ENCODE results near the gene ATP8A2.

The ATP8A2 gene

GRCh38 chr13:25859528-25859927 is 487.8 kb downstream of the ATP8A2 start:
- DNase-seq (ENCODE audit: low read depth) = no peak

GRCh38 chr13:25860265-25860664 is 488.5 kb downstream of the ATP8A2 start:
- DNase-seq (ENCODE audit: low read depth) = no peak

GRCh38 chr13:25860862-25861261 is 489.1 kb downstream of the ATP8A2 start:
- DNase-seq (ENCODE audit: low read depth) = peak; percentile 43

- no peak for DNase-seq (ENCODE audit: low read depth)
These were observed 490.4 kb downstream of the ATP8A2 start for GRCh38 chr13:25862156-25862555.

- DNase-seq (ENCODE audit: low read depth) = no peak
These were observed 492.3 kb downstream of the ATP8A2 start for GRCh38 chr13:25864116-25864515.

GRCh38 chr13:25864936-25865335 is 493.2 kb downstream of the ATP8A2 start:
- no peak for DNase-seq (ENCODE audit: low read depth)

GRCh38 chr13:25865391-25865790 is 493.6 kb downstream of the ATP8A2 start:
- DNase-seq (ENCODE audit: low read depth) = no peak

GRCh38 chr13:25867038-25867437 is 495.3 kb downstream of the ATP8A2 start:
- DNase-seq (ENCODE audit: low read depth) = no peak

- no peak for DNase-seq (ENCODE audit: low read depth)
These were observed 496.7 kb downstream of the ATP8A2 start for GRCh38 chr13:25868490-25868889.

- DNase-seq (ENCODE audit: low read depth) = no peak
These were observed 498.2 kb downstream of the ATP8A2 start for GRCh38 chr13:25869941-25870340.

- DNase-seq (ENCODE audit: low read depth) = no peak
These were observed 499.8 kb downstream of the ATP8A2 start for GRCh38 chr13:25871389-25872125.

- DNase-seq (ENCODE audit: low read depth) = no peak
These were observed 500.9 kb downstream of the ATP8A2 start for GRCh38 chr13:25872481-25873241.

GRCh38 chr13:25873242-25873612 is 501.5 kb downstream of the ATP8A2 start:
- DNase-seq (ENCODE audit: low read depth) = no peak

- DNase-seq (ENCODE audit: low read depth) = no peak
These were observed 502.4 kb downstream of the ATP8A2 start for GRCh38 chr13:25874064-25874737.

- no peak for DNase-seq (ENCODE audit: low read depth)
These were observed 503.1 kb downstream of the ATP8A2 start for GRCh38 chr13:25874907-25875306.

GRCh38 chr13:25876247-25876646 is 504.5 kb downstream of the ATP8A2 start:
- DNase-seq (ENCODE audit: low read depth) = no peak

- DNase-seq (ENCODE audit: low read depth) = no peak
These were observed 507.7 kb downstream of the ATP8A2 start for GRCh38 chr13:25879466-25879865.

GRCh38 chr13:25881136-25881926 is 509.6 kb downstream of the ATP8A2 start:
- no peak for DNase-seq (ENCODE audit: low read depth)

GRCh38 chr13:25881971-25882451 is 510.2 kb downstream of the ATP8A2 start:
- DNase-seq (ENCODE audit: low read depth) = no peak

- no peak for DNase-seq (ENCODE audit: low read depth)
These were observed 510.9 kb downstream of the ATP8A2 start for GRCh38 chr13:25882466-25883357.

- DNase-seq (ENCODE audit: low read depth) = no peak
These were observed 513.6 kb downstream of the ATP8A2 start for GRCh38 chr13:25885418-25885817.

Measured in stromal cell of bone marrow (primary cell).